Dermis microvascular lymphatic vessel endothelial cell (primary cell): ENCODE measurements around the gene CCR3. TPM values are rescaled to one million over a fixed set of nuclear protein-coding genes. Genes with fewer than 3 reads are reported as not detected.

Experiments
- DNase-seq, 2 donors: peaks; one replicate each; pipeline versions ENCODE4 v3.0.0 to v3.0.0-alpha.2; 2010; ENCODE audit warnings: low read depth in 2 of 2
- total RNA-seq: library from RNA; depleted of rRNA; stranded (reverse); fragments of >200 nt; gene quantifications from 2 replicates; pipeline ENCODE4 v1.2.1, GENCODE V29; 2014

The CCR3 gene
- total RNA-seq, 1 donor from 2014 or later = not detected

- no peak for DNase-seq
Observed at GRCh38 chr3:46221391-46221790, 20.9 kb upstream of the CCR3 start.

DNA sequence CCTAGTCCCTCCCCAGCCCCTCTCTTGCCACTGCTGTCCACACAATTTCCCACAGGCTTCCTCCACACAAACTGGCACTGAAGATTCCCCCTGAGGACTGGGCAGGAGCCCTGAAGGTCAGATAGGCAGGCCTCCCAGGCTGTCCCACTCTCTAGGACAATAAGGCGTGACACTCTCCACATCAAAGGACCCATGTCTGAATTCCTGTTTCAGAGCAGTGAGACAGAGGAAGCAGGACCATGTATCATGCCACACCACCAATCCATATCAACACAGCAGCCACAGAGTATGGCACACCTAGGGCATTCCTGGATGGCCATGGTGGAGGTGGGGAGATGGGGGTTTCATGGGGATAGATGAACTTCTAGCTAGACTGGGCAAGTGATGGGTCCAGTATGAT lies 20.3 kb upstream of the CCR3 start:
- no peak for DNase-seq

- DNase-seq = no peak
Observed at GRCh38 chr3:46222435-46223161, 19.7 kb upstream of the CCR3 start.

- no peak for DNase-seq
Observed at GRCh38 chr3:46228260-46229242, 13.7 kb upstream of the CCR3 start.

DNA sequence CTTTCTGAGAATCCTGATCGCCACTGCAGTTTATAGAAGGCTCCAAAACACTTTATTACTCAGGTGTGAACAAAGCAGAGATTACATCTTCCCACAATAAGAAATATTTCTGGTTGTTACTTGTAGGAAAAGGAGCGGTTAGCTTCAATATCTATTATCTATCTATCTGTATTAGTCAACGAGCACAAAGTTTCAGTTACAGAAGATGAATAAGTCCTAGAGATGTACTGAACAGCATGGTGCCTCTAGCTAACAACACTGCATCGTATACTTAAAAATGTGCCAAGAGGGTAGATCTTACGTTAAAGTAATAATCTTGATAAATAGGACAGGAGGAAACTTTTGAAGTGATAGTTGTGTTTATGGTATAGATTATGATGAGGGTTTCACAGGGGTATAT lies 10.9 kb upstream of the CCR3 start:
- no peak for DNase-seq

- no peak for DNase-seq
Observed at GRCh38 chr3:46233194-46233593, 9.1 kb upstream of the CCR3 start.

DNA sequence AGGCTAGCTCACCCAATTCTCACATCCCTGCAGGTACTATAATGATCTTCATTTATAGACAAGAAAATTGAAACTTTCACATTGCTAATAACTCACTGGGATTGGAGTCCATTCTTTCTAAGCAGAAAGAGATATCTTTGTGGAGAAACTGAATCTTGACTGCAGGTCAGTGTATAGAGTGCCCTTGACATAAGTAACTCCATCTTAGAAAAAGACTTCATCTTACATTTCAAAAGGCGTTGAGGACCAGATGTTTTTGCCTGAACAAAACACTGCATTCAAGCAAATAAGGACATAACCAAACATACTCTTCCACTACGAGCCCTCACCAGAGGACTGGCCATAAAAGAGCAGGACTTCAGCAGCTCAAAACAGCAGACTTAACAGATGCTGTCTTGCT lies 6.8 kb upstream of the CCR3 start:
- DNase-seq = no peak

DNA sequence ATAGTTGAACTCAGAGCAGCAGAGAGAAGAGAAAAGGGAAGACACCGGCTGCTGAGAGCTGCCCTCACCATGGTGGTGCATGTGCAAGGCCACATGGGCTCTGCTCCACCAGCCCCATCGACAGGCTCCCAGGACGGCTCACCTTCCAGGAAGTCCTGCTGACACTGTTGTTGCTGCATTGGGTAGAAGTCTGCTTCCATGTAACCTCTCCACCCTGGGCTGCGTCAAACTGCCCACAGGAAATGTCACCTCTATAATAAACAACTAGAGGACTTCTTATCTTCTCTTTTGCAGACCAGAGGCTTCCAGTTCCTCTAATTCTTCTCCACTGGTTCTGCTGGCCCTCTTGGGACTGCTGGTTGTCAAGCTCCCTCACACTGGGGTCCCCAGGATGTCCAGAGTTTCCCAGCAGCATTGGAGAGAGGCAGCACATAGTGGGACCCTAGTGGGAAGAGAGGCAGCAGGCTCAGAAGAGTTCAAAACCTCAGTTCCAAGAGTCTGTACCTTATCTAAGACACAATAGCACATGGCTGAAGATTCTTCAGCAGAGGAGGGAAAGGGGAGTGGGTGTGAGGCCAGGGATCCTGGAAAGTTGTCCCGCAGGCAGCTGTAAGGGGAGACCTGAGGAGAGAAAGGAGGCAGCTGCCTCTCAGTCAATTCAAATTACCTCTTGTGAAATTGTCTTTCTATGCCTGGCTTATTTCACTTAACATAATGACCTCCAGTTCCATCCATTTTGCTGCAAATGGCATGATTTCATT lies 5.8 kb upstream of the CCR3 start:
- DNase-seq = no peak

- no peak for DNase-seq
Observed at GRCh38 chr3:46238386-46238785, 3.9 kb upstream of the CCR3 start.

- DNase-seq = no peak
Observed at GRCh38 chr3:46239301-46239938, 2.8 kb upstream of the CCR3 start.

GRCh38 chr3:46239952-46240351 lies 2.3 kb upstream of the CCR3 start:
- no peak for DNase-seq

DNA sequence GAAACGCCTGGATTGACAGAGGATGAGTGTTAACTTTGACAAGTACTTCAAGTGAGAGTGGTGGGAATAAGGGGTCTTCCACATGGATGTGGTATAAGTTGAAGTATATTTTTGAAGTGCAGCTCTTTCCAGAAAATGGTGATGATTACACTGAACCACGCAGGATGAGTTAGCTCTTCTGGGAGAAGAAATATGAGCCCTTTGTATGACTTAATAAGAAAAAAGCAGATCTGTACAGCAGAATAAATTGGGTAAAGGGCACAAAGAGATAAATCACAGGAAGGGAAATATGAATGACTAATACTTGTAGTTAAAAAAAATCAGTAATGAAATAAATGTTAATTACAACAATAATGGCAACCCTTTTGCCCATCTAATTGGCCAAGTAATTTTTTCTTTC lies 1.3 kb downstream of the CCR3 start:
- no peak for DNase-seq

DNA sequence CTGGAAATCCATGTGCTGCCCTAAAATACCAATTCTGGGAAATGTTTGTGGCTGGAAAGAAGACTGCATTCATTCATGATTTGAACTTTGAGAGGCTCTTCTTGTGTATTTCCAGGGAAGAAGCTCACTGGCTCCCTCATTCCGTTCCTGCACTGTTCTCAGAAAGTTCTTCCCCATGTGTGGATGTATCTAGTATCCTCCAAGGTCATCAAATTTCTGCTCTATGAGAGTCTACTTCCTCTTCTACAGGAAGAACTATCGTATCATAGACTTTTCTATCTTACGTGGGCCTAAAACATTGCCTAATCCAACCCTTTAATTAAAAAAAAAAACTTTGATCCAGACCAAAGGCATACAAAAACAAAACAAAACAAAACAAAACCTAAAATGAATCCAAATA lies 2.9 kb downstream of the CCR3 start:
- no peak for DNase-seq

- DNase-seq = no peak
Observed at GRCh38 chr3:46252980-46253379, 10.7 kb downstream of the CCR3 start.

- no peak for DNase-seq
Observed at GRCh38 chr3:46258525-46258924, 16.3 kb downstream of the CCR3 start.

DNA sequence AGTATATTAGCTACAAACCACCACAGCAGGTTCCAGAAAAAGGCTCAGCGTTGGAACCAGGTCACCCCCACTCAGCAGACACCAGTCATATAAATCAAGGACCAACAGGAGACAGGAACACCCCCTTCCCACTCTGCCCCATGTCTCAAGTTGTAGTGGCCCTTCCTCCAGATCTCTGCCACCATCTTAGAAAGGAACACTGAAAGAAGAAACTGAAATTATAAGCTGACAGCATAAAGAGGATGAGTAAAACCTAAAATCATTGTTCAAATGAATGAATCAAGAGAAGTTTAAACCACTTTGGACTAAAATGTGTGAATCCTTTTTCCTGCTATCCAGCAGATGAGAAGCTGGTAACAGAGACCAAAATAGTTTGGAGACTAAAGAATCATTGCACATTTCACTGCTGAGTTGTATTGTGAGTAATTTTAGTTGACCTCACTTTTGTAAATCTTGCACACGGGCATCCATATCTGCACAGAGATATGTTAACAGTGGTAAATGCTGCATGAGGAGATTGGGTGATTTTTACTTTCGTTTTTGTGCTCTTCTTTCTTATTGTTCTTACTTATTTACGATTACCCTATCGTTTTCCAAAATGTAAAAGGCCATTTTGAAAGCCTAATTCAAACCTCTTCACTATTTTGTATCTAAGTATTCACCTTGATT lies 19.8 kb downstream of the CCR3 start:
- DNase-seq = no peak

DNA sequence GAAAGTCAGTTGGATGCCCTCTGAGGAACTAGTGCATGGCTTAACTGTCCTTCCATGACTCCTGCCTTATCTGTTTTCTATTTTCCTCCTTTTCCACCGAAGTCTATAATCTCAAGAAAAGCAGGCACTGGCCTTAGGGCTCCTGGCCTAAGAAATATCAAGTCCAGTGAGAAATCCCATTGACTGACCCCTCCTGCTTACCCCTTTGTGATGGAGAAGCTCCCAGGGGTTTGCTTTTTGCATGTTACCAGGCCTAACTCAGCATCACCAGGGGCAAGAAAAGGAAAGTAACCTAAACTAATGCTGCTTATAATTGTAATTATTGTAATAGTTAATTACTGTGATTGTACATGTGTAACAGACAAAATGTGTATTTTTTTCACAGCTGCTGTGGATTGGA lies 21.7 kb downstream of the CCR3 start:
- no peak for DNase-seq

DNA sequence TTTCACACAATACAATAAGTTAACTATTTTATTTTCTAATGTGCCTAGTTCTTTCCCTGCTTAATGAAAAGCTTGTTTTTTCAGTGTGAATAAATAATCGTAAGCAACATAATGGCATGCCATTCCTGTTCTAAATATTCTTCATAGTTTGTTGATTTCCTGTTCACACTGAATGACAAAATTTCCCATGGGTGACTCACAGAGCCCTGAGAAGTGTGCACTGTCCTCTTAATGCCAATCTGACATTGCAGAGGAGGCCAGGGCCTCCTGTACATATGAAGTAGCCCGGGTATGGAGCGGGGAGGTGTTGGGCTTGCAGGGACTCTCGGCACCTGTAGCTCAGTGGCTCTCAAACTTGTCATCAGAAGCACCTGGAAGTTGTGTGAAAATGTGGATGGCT lies 24.3 kb downstream of the CCR3 start:
- peak; percentile 0 to 34 for DNase-seq

GRCh38 chr3:46269556-46269955 lies 27.3 kb downstream of the CCR3 start:
- no peak for DNase-seq

DNA sequence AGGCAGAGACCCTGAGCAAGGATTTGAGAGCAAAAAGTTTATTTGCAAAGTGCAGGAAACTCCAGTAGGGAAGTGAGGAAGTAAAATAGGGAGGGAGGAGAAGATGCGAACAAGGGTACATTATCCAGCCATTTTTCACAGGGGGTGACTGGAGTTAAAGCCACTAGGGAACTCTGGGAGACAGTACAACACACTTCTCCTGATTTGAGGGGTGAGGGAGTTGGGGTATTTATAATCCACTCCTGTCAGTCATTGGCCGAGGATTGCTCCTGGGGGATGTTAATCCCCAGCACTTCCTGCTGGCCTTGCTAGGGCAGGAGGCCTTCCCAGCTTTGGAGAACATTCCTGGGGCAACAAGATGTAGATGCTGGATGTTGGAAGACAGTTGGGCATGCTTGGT lies 28.2 kb downstream of the CCR3 start:
- DNase-seq = no peak

DNA sequence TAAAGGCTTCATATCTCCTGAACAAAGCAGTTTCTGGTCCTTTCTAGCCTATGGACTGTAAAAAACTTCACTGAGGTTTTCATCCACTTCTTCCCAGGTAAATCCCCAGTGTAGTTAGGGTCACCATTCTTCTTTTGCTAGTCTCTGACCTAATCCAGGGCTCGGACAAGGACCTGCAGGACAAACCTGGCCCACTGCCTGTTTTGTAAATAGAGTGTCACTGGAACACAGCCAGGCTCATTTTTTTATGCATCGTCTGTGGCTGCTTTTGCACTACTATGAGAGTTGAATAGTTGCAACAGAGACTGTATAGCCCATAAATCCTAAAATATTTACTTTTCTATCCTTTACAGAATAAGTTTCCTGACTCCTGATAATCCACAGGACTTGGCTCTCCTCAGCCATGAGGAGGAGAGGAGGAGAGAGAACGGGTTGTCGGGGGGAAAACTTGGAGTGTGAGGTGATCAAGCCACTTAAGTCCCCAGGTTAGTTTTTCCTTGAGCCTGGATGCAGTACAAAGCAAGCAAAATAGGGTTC lies 29.0 kb downstream of the CCR3 start:
- DNase-seq = peak in 1 of 2 donors; percentile 1
